Upper lobe of right lung (tissue), 1 donor: ENCODE measurements around the gene ADI1. TPM values are rescaled to one million over a fixed set of nuclear protein-coding genes. Genes with fewer than 3 reads are reported as not detected.

ENCODE experiments used
- ATAC-seq: fragments of 200-7000 bp; cut with Tn5 transposase; one replicate; pipeline ENCODE4 v1.9.1; 2020; ENCODE audit warnings: mild to moderate bottlenecking, moderate library complexity
- DNase-seq: peaks from one replicate; pipeline ENCODE4 v3.0.0-alpha.2; 2020
- H3K27ac ChIP-seq: fragments of 200-600 bp; one replicate; pipeline ENCODE4 v1.8.0; 2022
- H3K27me3 ChIP-seq: fragments of 200-600 bp; one replicate; pipeline ENCODE4 v1.8.0; 2022; ENCODE audit warnings: mild to moderate bottlenecking
- H3K36me3 ChIP-seq: fragments of 200-600 bp; one replicate; pipeline ENCODE4 v1.8.0; 2022
- H3K4me1 ChIP-seq: fragments of 200-600 bp; one replicate; pipeline ENCODE4 v1.8.0; 2022
- H3K4me3 ChIP-seq: fragments of 200-600 bp; one replicate; pipeline ENCODE4 v1.8.0; 2022; ENCODE audit warnings: mild to moderate bottlenecking
- H3K9me3 ChIP-seq: fragments of 200-600 bp; one replicate; pipeline ENCODE4 v1.8.0; 2022
- intact Hi-C: fragments of 100-400 bp; cut with DNase I; formaldehyde crosslinking; loops from one replicate; pipeline ENCODE4 v1.11.0; 2022
- total RNA-seq: library from RNA; stranded (reverse); fragmentation: NEBNext Ultra II Directional; extraction: Animal tissue kit (Norgen Biotek cat#: 25700); gene quantifications from one replicate; pipeline ENCODE4 v1.2.1, GENCODE V29; 2021
- TF ChIP-seq, protein P1 (sequence below): fragments of 200-600 bp; IDR thresholded peaks from one replicate; pipeline ENCODE4 v1.8.0; 2022; ENCODE audit warnings: antibody characterized with exemption
- donor health status: DM: no; HTN: yes; CAD: no; lungs with severe emphysema.

The ADI1 gene
- total RNA-seq, 1 donor from 2014 or later: 66.8 TPM

- TF ChIP-seq, protein P1, sequence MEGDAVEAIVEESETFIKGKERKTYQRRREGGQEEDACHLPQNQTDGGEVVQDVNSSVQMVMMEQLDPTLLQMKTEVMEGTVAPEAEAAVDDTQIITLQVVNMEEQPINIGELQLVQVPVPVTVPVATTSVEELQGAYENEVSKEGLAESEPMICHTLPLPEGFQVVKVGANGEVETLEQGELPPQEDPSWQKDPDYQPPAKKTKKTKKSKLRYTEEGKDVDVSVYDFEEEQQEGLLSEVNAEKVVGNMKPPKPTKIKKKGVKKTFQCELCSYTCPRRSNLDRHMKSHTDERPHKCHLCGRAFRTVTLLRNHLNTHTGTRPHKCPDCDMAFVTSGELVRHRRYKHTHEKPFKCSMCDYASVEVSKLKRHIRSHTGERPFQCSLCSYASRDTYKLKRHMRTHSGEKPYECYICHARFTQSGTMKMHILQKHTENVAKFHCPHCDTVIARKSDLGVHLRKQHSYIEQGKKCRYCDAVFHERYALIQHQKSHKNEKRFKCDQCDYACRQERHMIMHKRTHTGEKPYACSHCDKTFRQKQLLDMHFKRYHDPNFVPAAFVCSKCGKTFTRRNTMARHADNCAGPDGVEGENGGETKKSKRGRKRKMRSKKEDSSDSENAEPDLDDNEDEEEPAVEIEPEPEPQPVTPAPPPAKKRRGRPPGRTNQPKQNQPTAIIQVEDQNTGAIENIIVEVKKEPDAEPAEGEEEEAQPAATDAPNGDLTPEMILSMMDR: no peak
- Histone ChIP-seq H3K4me1 (no peaks in the 10 kb centered on the region), H3K4me3 (no peak overlapping the region), H3K27me3 (no peaks in the 10 kb centered on the region), H3K36me3 (peaks cover 39% of the 10 kb centered on the region), H3K9me3 (no peaks in the 10 kb centered on the region), H3K27ac (no peak overlapping the region)
- no peak for DNase-seq
- no peak for ATAC-seq
- intact Hi-C loops: no loop called here
These were observed 40.4 kb downstream of the ADI1 start for GRCh38 chr2:3478846-3479385.

DNA sequence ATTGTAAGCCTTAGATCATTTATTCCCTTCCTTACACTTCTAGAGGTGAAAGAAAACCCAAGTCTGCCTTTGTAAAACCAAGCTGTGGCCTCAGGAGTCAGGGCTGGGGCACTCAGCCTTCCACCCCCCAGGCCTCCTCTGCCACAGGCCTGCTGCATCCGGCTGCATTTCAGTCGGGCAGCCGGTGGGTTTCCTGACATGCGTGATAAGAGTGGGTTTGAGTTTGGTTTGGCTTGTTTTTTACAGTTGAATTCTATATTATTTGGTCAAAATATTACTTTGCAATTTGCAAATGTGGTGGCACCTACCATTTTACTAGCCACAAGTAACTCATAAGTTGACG, 42.4 kb downstream of the ADI1 start:
- H3K36me3 ChIP-seq: peaks cover 50% of the 10 kb centered on the region
- no peaks in the 10 kb centered on the region for H3K27me3 ChIP-seq
- no peak overlapping the region for H3K4me3 ChIP-seq
- no peak for ATAC-seq
- no peak overlapping the region for H3K27ac ChIP-seq
- no peaks in the 10 kb centered on the region for H3K4me1 ChIP-seq
- DNase-seq: no peak
- H3K9me3 ChIP-seq: no peaks in the 10 kb centered on the region
- intact Hi-C loops: no loop called here
- TF ChIP-seq, protein P1: no peak

DNA sequence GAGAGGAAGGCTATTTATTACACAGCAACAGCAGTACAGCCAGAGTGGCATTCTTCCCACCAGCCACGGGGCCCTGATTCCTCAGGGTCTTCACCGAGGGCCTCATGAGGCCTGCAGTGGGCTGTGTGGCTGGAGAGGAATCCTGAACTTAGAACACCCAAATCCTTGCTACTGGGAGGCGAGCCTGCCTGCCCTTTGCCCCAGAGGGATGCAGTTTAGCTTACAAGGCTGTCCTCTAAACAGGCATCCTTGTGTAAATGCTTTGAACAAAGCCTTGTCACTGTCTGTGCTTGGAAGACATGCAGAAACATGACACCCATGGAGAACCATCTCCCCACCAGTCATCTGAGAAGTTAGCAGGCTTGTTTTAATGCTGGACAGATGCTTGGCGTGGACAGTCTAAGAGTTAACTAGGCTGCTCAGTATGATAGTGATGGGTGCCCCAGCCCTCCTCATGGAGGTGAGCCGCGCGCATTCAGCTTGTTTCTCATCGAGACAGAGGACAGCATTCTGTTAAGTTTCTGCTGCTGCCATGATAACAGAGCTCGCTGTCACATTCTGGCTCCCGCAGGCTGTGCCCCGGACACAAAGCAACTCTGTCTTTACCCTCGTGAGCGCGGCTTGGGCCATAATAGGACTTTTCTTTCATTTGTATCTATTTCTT, 42.9 kb downstream of the ADI1 start:
- no peak overlapping the region for H3K27ac ChIP-seq
- no peaks in the 10 kb centered on the region for H3K4me1 ChIP-seq
- no peaks in the 10 kb centered on the region for H3K27me3 ChIP-seq
- H3K4me3 ChIP-seq: no peak overlapping the region
- intact Hi-C loops: no loop called here
- peaks cover 55% of the 10 kb centered on the region for H3K36me3 ChIP-seq
- no peaks in the 10 kb centered on the region for H3K9me3 ChIP-seq
- ATAC-seq (no peak), DNase-seq (no peak)
- TF ChIP-seq, protein P1: no peak

DNA sequence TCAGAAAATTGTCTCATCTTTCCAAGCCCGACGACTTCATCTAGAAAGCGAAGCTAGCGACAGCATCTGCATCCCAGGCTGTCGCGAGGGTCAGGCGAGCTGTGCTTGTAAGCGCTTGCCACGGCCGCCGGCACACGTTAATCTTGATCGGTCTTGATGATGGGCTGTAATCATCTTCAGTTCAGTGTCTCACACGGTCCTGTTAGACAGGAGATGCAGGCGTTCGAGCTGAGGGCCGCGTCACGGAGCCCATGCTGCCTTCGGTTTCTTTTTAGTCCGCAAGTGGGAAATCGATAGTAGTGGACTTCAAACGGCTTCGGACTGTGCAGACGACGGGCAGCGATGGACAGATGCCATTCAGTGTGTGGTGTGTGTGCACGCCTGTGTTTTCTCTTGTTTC, 43.6 kb downstream of the ADI1 start:
- Histone ChIP-seq H3K27me3 (no peaks in the 10 kb centered on the region), H3K9me3 (no peaks in the 10 kb centered on the region), H3K27ac (no peak overlapping the region), H3K36me3 (peaks cover 61% of the 10 kb centered on the region), H3K4me1 (no peaks in the 10 kb centered on the region), H3K4me3 (no peak overlapping the region)
- DNase-seq (no peak), ATAC-seq (no peak)
- intact Hi-C loops: no loop called here
- TF ChIP-seq, protein P1: no peak

DNA sequence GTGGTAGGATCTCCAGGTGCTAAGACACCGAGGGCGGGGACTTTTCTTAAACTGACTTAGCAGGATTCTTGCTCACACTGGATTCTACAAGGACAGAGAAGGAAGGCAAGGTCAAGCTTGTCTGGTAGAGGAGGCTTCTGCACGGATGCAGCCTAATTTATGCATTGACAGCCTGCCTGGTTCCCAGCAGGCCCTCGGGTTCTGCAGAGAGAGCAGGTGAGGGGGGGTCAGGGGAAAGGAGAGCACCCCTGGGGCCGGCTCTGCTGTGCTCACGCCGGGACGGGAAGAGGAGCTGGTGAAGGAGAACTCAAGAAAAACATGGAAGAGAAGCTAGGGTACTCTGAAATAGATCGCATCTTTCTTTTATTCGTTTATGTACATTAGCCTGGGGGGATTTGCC, 46.4 kb downstream of the ADI1 start:
- no peak for ATAC-seq
- H3K4me1 ChIP-seq: peaks cover 7% of the 10 kb centered on the region
- no peak overlapping the region for H3K4me3 ChIP-seq
- DNase-seq: no peak
- H3K27ac ChIP-seq: no peak overlapping the region
- intact Hi-C loops: no loop called here
- H3K36me3 ChIP-seq: peaks cover 61% of the 10 kb centered on the region
- H3K27me3 ChIP-seq: no peaks in the 10 kb centered on the region
- no peaks in the 10 kb centered on the region for H3K9me3 ChIP-seq
- TF ChIP-seq, protein P1: no peak
